ENCODE results near the gene RIMS1.

Gene RIMS1

DNA sequence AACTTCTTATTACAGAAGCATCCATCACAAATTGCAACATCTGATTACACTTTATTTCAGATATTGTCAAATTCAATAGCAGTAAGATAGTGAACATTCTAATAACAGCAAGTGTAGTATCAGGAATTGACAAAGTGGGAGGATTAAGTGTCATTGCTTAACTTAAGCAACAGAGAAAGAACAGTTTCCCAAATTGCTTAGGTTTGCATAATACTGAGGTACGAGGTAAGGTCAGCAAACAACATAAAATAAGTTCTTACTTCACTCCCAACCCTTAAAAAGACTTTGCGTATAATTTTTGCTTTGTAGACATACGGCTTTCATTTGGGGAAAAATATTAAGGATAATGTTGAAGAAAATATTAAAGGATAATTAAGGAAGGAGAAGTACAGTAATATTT is 163.0 kb downstream of the RIMS1 start:
- TF ChIP-seq, protein P1, sequence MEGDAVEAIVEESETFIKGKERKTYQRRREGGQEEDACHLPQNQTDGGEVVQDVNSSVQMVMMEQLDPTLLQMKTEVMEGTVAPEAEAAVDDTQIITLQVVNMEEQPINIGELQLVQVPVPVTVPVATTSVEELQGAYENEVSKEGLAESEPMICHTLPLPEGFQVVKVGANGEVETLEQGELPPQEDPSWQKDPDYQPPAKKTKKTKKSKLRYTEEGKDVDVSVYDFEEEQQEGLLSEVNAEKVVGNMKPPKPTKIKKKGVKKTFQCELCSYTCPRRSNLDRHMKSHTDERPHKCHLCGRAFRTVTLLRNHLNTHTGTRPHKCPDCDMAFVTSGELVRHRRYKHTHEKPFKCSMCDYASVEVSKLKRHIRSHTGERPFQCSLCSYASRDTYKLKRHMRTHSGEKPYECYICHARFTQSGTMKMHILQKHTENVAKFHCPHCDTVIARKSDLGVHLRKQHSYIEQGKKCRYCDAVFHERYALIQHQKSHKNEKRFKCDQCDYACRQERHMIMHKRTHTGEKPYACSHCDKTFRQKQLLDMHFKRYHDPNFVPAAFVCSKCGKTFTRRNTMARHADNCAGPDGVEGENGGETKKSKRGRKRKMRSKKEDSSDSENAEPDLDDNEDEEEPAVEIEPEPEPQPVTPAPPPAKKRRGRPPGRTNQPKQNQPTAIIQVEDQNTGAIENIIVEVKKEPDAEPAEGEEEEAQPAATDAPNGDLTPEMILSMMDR (conservative IDR thresholded peaks at IDR 0.05): no peak
- no peak overlapping the region for H3K27ac ChIP-seq

DNA sequence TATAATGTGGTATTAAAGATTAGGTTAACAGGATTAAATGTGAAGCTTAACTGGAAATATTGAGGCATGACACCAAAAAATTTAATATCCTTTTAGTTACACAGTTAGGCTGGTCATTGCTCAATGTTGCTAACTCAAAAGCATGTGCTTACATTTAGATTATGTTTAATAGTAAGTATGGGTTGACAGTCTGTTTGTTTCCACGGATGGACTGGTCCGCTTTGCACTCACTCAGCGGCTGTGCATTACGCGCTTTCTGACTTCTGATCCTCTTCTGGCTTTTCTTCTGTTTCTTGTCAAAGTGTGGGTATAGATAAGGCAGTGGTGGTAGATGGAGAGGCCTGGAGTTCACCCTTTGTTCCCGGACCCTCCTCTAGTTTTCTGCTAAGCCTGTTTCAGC is 174.9 kb downstream of the RIMS1 start:
- TF ChIP-seq, protein P1 (conservative IDR thresholded peaks at IDR 0.05): no peak
- no peak overlapping the region for H3K27ac ChIP-seq

DNA sequence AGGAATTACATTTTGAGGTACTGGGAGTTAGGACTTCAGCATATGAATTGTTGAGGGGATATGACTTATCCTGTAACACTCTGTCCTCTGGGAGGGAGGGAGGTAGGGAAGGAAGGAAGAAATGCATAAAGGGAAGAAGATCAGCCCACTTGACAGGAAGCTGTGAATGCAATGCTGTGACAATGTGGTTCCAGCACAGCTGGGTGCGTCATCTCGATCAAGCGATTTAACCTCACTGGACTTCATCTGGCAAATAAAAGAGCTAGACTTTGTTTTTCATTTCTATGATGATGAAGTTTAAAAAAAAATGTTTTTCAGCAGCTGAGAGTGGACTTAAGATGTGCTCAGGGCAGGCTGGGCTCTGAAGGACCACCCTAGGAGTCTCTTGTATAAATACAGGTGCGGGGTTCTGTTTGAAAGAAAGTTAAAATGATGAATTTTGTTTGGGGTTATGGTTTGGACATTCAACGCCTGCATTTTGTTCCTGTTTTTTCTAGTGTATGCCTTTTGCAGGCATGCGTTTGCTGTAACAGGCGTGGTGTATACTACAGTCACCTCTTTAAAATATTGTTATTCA is 178.1 kb downstream of the RIMS1 start:
- TF ChIP-seq, protein P1 (conservative IDR thresholded peaks at IDR 0.05): no peak
- H3K27ac ChIP-seq: no peak overlapping the region

DNA sequence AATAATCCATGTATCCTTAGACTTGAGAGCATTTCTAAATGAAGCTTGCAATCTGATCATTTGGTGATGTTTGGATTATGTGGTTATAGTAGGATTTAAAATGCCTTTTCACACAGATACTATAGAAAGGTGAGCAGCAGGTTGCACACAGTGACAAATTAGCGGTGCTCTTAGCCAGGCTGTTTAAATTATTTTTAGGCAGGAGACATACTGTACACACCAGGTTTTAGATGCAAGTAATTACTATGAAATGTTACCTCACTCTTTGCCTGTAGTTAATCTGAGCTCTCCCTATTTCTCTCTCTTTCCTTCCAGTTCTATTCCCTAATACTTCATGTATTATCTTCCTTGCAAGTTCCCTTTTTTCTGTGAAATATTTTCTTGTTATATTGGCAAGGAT is 191.7 kb downstream of the RIMS1 start:
- TF ChIP-seq, protein P1 (conservative IDR thresholded peaks at IDR 0.05): no peak
- H3K27ac ChIP-seq: no peak overlapping the region

DNA sequence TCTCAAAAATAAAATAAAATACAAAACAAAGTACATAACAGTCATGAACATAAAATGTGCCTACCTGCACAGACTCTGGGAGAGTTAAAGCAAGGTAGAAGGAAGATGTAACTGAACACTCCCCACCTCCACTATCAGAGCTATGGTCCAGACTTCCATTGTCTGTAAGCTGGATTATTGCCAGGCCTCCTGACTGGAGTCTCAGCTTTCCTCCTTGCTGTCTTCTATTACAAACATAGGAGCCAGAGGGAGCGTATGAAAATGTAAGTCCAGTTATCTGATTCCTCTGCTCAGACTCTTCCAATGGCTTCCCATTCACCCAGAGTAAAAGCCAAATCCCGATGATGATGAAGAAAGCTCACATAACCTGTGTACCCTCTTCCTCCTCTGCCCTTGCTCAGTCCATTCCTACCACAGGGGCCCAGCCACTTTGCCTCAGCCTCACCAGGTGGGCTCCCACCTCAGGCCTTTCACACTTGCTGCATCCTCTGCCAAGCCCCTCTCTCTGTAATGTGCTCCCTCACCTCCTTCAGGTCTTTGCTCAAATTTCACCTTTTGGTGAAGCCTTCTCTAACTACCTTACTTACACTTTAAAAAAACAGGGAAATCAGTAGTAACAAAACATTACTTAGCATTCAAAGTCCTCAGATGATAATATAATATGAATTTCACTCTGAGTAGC is 194.1 kb downstream of the RIMS1 start:
- no peak overlapping the region for H3K27ac ChIP-seq
- TF ChIP-seq, protein P1 (conservative IDR thresholded peaks at IDR 0.05): no peak

DNA sequence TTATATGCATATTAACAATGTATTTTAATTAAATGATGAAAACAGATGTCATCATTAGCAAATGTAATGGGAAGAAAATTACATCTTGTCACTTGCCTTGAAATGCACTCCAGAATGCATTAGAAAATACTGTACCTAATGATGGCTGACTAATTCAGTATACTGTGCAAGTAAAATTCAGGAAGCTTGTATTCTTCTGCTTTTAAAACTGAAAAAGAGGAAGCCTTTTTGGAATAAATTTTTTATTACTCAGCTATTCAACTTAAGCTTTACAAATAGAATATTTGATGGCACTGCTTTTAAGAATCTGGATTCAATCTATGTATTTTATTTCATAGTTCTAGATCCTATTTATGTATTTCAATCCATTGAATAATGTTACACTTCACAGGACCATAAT is 195.5 kb downstream of the RIMS1 start:
- H3K27ac ChIP-seq: no peak overlapping the region
- TF ChIP-seq, protein P1 (conservative IDR thresholded peaks at IDR 0.05): no peak

DNA sequence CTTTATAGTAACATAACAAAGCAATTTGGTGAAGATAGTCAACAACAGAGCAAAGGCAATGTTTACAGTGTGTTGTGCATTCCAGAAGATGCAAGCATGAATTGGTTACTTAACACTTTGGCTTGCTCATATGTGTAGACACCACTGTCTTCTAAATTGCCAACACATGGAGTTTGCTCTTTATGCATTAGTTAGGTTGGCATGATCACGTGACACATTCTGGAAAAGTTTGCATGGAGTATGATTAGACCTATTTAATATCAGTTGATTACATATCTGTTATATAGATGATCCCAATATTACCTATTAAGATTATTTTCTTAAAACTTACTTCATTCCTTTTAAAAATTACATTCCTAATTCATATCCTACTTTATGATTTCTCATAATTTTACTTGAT is 197.6 kb downstream of the RIMS1 start:
- TF ChIP-seq, protein P1 (conservative IDR thresholded peaks at IDR 0.05): no peak
- no peak overlapping the region for H3K27ac ChIP-seq

Data from VCaP (cell line).